Stimulated activated CD8-positive, alpha-beta memory T cell treated with anti-CD3 and anti-CD28 coated beads, Interleukin-2, amount 100 ng/mL, for 1 hour (primary cell): ENCODE data around the gene MICA.
"Not testable (repeated sequence)": the region's sequence is repeated elsewhere in the genome, so short reads cannot be mapped to it uniquely, and the experiment has no call there.

ENCODE experiments used
- DNase-seq, 2 donors: peaks; one replicate each; pipeline ENCODE4 v3.0.0-alpha.2; 2020; ENCODE audit warnings: low read depth in 2 of 2

The MICA gene

DNA sequence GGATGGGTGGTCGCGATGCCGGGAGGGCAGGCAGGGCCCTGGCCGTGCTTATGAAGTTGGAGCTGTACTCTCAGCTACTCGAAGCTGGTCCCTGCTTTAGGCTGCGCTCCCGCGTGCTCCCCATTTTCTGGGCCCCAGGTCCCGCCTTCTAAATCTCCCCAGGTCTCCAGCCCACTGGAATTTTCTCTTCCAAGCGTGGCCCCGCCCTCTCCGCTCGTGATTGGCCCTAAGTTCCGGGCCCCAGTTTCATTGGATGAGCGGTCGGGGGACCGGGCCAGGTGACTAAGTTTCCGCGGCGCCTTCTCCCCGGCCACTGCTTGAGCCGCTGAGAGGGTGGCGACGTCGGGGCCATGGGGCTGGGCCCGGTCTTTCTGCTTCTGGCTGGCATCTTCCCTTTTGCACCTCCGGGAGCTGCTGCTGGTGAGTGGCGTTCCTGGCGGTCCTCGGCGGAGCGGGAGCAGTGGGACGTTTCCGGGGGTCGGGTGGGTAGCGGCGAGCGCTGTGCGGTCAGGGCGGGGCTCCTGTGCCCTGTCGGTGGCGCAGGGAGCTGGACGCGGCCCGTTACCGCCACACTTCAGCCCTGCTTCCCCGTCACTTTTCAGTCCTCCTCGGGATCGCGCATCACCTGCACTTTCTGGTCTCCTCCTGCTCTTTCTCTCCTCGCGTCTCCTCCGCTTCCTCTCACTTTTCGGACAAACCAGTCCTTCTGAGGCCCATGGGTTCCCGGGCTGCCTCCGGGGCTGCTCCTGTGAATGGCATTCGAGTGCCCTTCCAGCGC lies at the start of gene MICA:
Gene MICA (plus strand): TSS at position 313 of the 778 bp plus-strand sequence. CDS start 38 bp downstream, at position 351.
- peak; percentile 46 to 50 for DNase-seq

DNA sequence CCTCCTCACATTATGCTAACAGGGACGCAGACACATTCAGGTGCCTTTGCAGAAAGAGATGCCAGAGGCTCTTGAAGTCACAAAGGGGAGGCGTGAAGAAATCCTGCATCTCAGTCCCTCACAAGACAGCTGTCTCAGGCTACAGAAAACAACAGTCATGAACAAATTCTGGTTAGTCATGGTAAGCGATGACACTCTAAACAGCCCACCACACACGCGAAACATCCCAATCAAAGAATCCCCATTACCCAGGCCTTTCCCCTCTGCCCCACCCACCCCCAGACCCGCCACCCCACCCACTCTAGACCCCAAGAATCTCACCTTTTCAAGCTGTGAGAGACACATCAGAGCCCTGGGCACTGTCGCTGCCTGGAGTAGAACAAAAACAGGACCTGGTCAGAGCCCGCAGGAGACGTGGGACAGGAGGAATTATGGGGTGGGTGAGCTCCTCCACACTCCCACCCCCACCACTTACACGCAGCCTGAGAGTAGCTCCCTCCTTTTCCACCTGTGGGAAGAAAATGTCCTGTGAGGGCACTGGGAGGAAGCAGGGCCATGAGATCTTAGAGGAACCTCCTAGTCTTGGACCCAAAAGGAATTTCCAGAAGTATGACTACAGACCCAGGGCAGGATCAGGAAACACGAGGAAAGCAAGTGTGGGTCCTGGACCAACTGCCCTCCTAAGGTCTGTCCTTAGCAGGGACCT lies 49.1 kb upstream of the MICA start:
- no peak for DNase-seq

DNA sequence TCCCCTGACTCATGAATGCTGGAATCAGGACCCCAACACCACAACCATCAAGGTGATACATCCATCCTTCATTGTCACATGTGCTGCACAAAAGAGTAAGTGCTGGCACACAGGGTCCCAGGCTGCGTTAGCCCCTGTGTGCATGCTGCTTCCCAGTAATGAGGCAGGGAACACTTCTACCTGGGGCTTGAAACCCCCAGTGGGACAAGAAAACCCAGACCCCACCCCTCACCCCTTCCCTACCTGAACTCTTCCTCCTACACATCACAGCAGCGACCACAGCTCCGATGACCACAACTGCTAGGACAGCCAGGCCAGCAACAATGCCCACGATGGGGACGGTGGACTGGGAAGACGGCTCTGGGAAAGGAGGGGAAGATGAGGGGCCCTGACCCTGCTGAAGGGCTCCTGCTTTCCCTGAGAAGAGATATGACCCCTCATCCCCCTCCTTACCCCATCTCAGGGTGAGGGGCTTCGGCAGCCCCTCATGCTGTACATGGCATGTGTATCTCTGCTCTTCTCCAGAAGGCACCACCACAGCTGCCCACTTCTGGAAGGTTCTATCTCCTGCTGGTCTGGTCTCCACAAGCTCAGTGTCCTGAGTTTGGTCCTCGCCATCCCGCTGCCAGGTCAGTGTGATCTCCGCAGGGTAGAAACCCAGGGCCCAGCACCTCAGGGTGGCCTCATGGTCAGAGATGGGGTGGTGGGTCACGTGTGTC lies 48.4 kb upstream of the MICA start:
- no peak for DNase-seq

DNA sequence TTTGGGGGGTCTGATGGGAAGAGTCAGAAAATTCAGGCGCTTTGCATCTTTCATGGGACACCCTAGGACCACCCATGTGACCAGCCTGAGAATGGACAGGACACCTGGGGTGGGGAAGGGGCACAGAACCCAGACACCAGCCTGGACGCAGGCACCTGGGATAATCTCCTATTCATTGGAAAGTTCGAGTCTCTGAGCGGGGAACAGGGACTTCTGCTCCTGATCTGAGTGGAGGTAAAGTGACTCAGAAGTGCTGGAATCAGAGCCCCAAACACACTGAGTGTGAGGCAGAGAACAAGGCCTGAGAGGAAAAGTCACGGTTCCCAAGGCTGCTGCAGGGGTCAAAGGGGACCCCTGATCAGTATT lies 47.8 kb upstream of the MICA start:
- no peak for DNase-seq

DNA sequence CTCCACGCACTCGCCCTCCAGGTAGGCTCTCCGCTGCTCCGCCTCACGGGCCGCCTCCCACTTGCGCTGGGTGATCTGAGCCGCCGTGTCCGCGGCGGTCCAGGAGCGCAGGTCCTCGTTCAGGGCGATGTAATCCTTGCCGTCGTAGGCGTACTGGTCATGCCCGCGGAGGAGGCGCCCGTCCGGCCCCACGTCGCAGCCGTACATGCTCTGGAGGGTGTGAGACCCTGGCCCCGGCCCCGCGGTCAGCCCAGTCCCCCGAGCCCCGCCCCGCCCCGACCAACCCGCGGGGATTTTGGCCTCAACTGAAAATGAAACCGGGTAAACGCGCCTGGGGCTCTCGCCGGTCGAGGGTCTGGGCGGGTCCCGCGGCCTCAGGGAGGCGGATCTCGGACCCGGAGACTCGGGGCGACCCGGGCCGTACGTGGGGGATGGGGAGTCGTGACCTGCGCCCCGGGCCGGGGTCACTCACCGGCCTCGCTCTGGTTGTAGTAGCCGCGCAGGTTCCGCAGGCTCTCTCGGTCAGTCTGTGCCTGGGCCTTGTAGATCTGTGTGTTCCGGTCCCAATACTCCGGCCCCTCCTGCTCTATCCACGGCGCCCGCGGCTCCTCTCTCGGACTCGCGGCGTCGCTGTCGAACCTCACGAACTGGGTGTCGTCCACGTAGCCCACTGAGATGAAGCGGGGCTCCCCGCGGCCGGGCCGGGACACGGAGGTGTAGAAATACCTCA lies 47.0 kb upstream of the MICA start:
- DNase-seq = no peak

DNA sequence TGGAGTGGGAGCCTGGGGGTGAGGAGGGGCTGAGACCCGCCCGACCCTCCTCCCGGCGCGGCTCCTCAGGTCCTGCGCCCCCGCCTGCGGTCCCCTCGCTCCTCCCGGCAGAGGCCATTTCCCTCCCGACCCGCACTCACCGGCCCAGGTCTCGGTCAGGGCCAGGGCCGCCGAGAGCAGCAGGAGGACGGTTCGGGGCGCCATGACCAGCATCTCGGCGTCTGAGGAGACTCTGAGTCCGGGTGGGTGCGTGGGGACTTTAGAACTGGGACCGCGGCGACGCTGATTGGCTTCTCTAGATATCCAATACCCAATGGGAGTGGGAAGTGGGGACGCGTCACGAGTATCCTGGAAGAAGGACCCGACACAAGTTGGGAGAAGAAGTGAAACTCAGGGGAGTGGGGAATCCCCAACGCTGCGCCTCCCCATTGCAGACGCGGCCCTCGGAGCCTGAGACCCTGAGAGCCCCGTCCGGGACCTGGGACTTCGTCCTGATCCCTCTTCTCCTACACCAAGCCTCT lies 46.4 kb upstream of the MICA start, which contains the start of gene HLA-B:
Gene HLA-B (minus strand): TSS at position 234 of the 521 bp plus-strand sequence. CDS start 21 bp downstream, at position 213.
- DNase-seq = peak; percentile 41 to 66

DNA sequence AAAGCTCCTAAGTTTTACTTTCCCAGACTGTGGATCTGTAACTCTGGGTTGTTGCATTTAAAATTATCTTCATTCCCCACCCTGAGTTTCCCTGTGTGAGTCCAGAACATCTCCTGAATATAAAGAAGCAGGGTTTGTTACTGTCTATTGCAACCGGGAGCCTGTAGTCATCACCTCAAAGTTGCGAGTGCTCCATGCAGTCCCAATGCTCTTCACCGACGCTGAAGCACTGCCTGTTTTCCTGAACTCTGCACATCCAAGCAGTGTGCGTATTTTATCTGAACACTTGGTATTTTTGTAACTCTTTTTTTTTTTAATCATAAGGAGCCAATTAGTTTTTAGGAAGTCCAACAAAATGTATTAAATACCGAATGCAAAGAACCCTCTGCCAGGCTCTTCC lies 45.5 kb upstream of the MICA start:
- DNase-seq = no peak

DNA sequence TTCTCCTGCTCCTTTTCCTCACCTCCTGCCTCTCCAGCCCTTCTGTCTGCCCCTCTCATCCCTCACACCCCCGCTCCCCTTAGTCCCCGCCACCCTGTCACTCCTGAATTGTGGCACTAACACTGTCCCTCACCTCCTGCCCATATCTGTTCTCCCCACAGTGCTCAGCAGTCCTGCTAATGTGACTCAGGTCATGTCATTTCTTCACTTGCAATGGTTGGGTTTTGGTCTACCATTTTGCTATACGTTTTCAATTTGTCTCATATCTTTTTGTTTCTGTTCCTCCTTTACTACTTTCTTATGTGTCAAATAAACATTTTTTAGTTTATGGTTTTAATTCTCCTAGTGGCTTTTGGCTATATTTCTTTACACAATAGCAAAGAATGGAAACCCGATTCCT lies 45.1 kb upstream of the MICA start:
- no peak for DNase-seq

DNA sequence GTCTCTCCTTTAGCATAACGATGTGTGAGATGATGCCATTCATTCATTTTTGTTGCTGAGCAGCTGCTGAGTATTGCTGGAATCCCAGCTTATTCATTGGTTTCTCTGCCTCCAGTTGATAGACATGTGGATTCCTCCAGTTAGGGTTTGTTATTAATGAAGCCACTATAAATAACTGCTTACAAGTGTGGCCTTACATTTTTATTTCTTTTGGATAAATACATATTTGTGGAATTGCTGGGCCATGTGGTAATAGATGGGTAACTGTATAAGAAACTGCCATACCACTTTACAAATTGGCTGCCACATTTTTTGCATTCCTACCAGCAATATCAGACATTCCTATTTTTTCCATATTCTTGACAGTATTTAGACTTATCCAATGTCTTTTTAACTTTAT lies 43.8 kb upstream of the MICA start:
- DNase-seq = no peak

DNA sequence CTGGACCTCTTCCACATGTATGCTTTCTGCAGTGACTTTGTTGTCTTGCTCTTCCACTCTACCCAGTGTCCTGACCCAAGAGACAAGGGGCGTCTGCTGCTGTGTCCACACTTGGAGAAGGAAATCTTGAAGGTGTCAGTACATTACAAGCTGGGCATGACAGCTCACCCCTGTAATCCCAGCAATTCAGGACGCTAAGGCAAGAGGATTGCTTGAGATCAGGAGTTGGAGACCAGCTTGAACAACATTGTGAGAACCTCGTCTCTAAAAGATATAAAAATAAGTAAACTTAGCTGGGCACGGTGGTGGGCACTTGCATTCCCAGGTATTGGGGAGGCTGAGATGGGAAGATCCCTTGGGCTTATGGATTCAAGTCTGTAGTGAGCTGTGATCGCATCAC lies 40.6 kb upstream of the MICA start:
- no peak for DNase-seq

DNA sequence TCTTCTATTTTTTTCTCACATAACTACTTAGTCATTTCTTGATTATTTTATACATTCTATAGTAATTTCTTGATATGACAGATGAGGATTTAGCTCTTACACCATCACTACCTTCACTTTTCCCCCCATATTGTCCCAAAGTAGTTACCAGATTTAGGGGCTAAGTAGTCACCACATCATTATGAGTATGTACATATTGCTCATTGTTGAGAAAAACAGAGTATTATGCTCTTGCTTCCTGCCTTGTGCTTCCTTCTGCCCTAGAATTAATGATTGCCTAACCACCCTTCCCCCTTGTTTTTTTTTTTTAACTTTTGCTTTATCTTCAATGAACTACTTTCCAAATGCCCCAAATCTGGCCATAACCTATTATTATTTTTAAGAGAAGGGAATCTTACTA lies 39.6 kb upstream of the MICA start:
- no peak for DNase-seq

DNA sequence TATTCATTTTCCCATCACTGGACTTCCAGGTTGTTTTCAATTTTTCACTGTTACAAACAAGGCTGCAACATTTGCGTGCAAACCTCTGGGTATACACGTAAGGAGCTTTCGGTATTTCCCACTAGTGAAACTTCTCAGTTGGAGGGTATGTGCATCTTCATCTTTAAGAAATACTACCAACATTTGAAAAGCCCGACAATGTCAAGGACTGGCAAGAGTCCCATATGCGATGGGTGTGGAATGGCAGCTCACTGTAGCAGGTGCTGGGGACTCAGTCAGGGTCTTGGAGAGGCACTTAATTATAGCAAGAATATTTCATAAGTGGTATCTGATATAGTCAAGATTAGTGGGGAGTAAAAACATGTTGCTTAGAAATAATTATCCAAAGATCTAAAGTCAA lies 37.5 kb upstream of the MICA start:
- no peak for DNase-seq

DNA sequence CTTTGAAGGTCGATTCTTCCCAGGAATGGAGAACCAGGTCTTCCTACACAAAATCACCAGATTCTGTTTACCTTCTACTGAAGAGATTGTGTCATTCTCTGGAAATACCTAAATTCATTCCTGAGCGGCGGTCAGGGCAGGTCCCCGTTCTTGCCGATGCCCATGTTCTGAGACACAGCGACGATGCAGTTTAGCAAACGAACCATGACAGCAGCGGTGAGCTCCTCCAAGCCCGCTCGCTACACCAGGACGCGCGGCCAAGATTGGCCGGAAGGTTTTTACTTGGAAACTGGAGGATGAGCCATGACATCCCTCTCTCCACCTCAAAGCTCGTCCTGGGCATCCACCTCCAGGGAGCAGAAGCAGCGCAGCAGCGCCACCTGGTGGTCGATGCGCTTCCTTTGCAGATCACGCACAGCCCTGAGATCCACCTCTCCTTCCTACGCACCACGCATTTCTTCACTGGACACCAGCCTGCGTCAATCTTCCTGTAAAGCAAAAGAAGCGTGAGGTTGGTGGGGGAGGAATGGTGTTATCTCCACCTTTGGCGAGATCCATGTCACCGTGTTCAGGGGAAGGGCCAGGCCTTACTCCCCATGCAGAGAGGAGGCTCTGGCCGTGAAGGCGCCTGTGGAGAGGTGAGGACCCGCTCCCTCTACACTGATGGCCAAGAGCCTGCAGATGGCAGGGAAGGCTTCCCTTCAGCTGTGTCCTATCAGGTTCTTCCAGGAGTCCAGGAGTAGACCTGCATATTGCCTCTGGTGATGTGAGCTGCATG lies 36.5 kb upstream of the MICA start:
- peak; percentile 65 to 84 for DNase-seq

DNA sequence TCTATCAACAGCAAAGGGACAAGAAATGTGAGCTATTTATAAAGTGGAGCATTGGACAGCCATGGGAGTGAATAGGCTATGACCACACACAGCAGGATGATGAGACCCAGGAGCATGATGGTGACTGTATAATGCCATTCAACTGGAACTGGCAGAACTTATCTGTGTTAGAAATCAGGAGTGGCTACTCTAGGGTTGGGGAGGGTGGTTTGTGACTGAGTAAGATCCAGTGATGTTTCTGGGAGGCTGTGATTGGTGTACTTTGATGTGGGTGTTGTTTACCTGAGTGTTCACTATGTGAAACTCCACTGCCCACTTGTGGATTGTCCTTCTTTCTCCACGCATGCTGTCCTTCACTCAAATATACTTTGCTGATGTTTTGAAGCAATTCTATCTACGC lies 34.9 kb upstream of the MICA start:
- no peak for DNase-seq

DNA sequence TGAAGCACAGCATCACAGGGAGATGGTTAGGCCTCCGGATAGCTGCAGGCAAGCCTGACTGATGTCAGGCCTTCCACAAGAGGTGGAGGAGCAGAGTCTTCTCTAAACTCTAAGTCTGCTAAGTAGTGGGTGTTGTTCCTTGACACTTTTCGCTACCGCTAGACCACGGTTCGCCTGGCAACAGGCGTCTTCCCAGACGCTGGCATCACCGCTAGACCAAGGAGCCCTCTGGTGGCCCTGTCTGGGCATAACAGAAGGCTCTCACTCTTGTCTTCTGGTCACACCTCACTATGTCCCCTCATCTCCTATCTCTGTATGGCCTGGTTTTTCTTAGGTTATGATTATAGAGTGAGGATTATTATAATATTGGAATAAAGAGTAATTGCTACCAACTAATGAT lies 29.3 kb upstream of the MICA start:
- DNase-seq = not testable (repeated sequence)

DNA sequence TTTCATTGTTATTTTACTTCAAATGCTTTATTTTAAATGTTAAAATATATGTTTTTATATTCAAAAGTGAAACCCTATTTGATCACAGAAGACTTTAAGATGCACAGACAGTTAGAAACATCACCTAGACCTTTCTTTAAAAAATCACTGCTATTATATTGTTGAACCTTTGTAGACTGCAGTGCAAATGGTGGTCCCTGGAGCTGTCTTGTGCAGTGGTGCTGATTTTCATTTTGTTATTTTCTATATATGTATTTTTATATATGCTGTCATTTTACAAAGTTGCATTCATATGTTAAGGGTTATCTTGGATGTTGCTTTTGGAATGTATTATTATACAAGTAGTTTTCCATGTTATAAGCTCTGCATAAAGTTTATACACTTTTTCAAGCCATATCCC lies 27.7 kb upstream of the MICA start:
- DNase-seq = no peak

DNA sequence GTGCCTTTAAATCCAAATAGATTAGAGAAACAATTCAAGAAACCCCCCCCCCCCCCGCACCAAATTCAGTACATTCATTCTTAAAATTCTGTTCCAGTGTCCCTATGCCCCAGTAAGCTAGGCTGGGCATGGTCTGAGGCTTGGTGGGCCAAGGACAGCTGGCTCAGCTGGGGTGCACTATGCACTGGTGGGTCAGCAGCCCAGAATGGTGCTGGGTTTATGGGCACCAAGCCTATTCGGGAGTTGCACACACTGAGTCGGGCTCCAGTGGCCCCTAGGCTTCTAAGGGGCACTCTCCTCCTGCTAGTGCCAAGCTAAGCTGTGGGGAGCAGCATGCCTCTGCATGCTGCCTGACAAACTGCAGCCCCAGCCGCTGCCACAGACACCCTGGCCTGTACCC lies 26.4 kb upstream of the MICA start:
- DNase-seq = no peak

DNA sequence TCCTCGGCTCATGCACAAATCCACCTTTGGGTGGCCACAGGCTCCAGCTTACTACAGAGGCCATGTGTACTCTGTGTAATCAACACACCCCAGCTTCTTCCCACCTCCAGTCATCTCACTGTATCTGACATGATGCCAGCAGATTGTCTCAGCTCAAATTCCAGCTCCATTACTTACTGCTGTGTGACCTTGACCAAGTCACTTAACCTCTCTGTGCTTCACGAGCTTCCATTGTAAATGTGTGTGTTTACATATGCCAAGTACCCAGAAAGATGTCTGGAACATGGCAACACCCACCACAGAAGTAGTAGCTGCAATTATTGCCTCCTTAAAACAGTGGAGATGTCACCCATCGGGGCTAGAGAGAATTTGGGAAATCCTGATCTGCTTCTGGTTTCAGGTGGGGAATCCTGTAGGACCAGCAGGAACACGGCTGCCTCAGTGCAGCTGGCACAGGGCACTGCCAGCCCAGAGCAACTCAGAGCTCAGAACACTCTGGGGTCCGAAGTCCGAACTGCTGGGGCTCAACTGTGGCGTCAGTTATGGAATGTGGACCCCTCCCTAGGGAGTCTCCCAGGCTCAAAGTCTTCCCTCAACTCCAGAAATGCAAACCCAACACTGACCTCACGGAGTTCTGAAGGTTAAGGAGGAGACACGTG lies 25.2 kb upstream of the MICA start:
- no peak for DNase-seq

DNA sequence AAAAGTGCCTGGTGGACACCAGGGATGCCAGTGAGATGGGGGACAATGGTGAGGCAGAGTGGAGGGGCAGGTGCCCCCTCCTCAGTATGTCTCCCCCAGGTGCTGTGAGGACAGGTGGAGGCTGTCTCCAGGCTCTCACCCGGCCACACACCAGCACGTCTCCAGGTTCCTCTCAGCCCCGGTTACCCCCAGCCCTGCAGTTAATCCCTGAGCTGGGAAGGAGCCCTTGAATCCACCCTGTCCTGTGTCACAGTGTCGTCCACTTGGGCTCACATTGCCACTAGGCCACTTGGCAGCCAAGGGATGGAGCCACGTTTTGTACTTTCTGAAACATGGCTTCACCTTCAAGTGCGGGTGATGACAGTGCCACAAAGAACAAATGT lies 24.7 kb upstream of the MICA start:
- DNase-seq = no peak

DNA sequence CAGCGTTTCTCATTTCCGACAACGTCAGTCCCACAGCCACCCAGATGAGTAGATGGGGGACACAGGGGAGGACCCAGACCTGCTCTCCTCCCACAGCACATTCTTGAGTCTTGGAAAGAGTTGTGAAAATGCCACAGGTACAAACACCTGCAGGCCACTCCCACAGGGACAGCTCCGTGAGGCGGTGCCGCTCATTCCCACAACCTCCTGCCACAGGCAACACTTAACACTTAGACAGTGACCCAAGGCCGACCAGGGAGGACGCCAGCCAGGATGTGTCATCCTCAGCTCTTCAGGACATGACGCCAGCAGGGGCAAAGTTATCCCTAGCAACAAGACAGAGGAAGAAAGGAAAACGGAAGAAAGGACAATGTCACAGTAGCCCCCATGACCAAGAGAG lies 23.5 kb upstream of the MICA start:
- DNase-seq = no peak

DNA sequence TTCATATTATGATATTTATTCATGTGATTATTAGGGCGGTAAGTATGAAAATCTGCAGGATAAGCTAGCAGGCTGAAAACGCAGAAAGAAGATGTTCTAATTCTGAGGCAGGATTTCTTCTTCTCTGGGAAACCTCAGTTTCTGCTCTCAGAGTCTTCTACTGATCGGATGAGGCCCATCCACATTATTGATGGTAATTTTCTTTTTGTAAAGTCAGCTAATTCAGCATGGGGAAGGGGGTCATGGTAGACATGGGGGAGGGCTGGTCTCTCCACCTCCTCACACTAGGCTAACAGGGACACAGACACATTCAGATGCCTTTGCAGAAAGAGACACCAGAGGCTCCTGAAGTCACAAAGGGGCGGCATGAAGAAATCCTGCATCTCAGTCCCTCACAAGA lies 21.7 kb upstream of the MICA start:
- DNase-seq = no peak
